Superior temporal gyrus (tissue), 1 donor: ENCODE results near the gene ZNF333.
"Not testable (repeated sequence)": the region's sequence is repeated elsewhere in the genome, so short reads cannot be mapped to it uniquely, and the experiment has no call there.

Experiments
- DNase-seq: peaks from one replicate; pipeline ENCODE4 v3.0.0-alpha.2; 2016; ENCODE audit errors: extremely low spot score

ZNF333 gene

GRCh38 chr19:14768001-14768400 is 78.2 kb downstream of the ZNF333 start:
- DNase-seq, result no peak

- no peak for DNase-seq
Observed at GRCh38 chr19:14769201-14769600, 79.4 kb downstream of the ZNF333 start.

GRCh38 chr19:14770136-14770535 is 80.3 kb downstream of the ZNF333 start:
- no peak for DNase-seq

- no peak for DNase-seq
Observed at GRCh38 chr19:14770944-14771839, 81.3 kb downstream of the ZNF333 start.

- no peak for DNase-seq
Observed at GRCh38 chr19:14772467-14772866, 82.6 kb downstream of the ZNF333 start.

DNA sequence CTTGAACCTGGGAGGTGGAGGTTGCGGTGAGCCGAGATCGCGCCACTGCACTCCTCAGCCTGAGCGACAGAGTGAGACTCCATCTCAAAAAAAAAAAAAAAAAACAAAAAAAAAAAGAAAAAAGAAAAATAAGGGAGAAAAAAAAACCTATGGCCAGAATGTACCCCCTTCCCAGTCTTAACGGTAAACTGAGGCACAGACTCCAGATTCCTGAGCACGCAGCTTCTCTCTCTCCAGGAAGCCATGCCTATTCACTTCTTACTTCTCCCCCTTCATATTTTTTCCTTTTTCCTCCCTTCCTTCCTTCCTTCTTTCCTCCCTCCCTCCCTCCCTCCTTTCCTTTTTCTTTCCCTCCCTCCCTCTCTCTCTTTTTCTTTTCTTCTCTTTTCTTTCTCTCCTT is 83.1 kb downstream of the ZNF333 start:
- no peak for DNase-seq

GRCh38 chr19:14773722-14774121 is 83.9 kb downstream of the ZNF333 start:
- not testable (repeated sequence) for DNase-seq

DNA sequence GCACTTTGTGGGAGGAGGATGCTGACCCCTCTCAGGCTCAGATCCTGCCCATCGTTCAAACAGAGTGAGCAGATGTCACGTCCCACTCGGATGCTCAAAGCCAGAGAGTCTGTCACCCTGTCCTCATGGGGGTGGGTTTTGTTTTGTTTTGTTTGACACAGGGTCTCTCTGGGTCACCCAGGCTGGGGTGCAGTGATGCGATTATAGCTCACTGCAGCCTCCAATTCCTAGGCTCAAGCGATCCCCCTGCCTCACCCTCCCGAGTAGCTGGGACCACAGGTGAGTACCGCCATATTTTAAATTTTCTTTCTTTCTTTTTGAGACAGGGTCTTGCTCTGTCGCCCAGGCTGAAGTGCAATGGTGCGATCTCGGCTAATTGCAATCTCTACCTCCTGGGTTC is 84.5 kb downstream of the ZNF333 start:
- DNase-seq, result no peak

DNA sequence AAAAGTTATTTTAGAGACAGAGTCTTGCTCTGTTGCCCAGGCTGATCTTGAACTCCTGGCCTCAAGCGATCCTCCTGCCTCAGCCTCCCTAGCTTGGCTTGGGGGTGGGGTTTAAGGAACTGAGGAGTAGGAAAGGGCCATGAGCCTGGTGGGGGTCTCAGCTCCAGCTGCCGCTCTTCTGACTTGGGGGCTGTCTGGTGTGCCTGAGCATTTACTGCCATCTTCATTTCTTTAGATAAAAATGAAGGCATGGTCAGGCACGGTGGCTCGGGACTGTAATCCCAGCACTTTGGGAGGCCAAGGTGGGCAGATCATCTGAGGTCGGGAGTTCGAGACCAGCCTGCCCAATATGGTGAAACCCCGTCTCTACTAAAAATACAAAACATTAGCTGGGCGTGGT is 85.5 kb downstream of the ZNF333 start:
- not testable (repeated sequence) for DNase-seq

- DNase-seq, result no peak
Observed at GRCh38 chr19:14775869-14776586, 86.2 kb downstream of the ZNF333 start.

DNA sequence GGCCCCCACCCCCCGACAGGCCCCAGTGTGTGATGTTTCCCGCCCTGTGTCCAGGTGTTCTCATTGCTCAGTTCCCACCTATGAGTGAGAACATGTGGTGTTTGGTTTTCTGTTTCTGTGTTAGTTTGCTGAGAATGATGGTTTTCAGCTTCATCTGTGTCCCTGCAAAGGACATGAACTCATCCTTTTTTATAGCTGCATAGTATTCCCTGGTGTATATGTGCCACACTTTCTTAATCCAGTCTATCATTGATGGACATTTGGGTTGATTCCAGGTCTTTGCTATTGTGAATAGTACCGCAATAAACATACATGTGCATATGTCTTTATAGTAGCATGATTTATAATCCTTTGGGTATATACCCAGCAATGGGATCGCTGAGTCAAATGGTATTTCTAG is 87.8 kb downstream of the ZNF333 start:
- DNase-seq, result not testable (repeated sequence)

DNA sequence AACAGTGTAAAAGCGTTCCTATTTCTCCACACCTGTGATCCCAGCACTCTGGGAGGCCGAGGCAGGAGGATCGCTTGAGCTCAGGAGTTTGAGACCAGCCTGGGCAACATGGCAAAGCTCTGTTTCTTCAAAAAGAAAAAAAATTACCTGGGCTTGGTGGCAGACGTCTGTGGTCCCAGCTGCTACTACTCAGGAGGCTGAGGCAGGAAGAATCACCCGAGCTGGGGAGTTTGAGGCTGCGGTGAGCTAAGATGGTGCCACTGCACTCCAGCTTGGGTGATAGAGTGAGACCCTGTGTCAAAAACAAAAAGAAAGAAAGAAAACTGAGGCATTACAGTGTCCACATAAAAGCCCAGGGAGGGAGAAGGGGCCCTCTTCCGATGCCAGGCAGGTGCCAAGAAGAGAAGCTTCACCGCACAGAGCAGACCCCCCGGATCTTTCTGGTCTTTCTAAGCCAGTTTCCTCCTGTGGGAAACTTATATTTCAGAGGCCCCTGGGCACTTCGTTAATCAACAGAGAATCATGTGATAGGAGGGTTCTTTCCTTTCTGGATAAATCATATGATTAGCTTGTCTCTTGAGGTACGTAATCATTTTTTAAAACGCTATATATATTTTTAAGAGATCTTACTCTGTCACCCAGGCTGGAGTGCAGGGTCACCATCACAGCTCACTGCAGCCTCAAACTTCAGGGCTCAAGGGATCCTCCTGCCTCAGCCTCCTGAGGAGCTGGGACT is 88.4 kb downstream of the ZNF333 start, which contains the start of gene ADGRE2:
ADGRE2 (minus strand) TSS at position 451 of the 736 bp plus-strand sequence. CDS start 1,804 bp downstream, outside the sequence.
- not testable (repeated sequence) for DNase-seq

- no peak for DNase-seq
Observed at GRCh38 chr19:14779151-14779550, 89.3 kb downstream of the ZNF333 start.

DNA sequence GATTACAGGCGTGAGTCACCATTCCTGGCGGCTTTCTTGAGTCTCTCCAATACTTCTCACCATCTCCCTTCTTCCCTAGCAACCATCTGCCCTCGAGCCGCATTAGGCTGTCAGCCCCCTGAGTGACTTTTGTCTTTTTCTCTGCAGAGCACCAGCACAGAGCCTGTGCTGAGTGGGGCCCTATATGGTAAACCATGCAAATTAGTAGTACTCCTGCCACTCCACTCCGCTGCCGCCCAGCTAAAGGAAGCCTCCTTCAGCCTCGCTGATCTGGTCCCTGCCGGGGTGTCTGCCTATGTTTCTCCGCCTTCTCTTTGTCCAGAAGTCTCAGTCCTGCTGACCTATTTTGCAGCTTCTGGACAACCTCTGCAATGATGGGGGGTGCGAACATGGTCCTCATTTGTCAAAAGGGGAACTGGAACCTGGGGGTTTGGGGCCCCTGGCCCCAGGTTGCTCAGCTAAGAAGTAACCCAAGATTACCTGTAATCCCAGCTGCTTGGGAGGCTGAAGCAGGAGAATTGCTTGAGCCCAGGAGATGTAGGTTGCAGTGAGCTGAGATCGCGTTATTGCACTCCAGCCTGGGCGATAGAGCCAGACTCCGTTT is 90.9 kb downstream of the ZNF333 start:
- not testable (repeated sequence) for DNase-seq

DNA sequence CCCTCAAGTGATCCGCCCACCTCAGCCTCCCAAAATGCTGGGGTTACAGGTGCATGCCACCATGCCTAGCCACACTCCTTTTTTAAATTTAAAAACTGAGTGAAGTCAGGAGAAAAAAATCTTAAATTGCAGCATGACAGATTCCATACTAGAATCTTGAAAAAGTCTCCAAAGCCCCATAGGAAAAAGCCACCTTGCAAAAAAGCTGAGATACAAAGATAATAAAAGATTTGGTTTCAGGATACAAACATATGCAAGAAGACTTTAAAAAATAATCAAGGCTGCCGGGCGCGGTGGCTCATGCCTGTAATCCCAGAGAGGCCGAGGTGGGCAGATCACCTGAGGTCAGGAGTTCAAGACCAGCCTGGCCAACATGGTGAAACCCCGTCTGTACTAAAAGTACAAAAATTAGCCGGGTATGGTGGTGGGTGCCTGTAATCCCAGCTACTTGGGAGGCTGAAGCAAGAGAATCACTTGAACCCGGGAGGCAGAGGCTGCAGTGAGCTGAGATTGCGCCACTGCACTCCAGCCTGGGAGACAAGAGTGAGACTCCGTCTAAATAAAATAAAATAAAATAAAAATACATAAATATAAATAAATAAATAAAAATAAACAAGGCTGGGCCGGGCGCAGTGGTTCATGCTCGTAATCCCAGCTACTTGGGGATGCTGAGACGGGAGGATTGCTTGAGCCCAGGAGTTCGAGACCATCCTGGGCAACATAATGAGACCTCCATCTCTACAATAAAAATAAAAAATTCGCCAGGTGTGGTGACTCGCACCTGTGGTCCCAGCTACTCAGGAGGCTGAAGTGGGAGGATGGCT is 92.1 kb downstream of the ZNF333 start:
- not testable (repeated sequence) for DNase-seq

DNA sequence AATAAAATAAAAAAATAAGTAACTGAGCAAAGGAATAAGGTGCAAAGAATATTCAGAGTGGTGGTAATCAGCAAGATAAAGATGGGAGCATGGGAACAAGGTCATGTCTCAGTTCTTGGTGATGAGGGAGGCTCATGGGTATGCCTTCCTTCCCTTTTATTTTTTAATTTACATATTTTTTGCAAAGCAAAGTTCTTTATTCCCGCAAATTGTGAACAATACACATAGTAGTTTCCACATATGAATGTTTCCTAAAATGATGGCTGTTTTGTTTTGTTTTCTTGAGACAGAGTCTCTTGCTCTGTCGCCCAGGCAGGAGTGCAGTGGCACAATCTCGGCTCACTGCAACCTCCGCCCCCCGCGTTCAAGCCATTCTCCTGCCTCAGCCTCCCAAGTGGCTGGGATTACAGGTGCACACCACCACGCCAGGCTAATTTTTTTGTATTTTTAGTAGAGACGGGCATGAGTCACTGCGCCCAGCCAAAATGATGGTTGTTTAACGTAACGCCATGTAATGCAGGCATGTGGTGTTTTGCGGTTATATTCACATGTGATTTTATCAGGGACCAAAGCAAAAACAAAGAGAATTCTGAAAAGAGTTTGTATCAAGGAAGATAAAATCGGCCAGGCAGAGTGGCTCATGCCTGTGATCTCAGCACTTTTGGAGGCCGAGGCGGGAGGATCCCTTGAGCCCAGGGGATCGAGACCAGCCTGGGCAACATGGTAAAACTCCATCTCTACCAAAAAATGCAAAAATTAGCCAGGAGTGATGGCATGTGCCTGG is 93.0 kb downstream of the ZNF333 start:
- DNase-seq, result no peak
